Fibroblast of villous mesenchyme (primary cell): ENCODE measurements around the gene UNC5A. TPM values are rescaled to one million over a fixed set of nuclear protein-coding genes. Genes with fewer than 3 reads are reported as not detected.

ENCODE experiments used
- DNase-seq: peaks from one replicate; pipeline ENCODE4 v3.0.0-alpha.2; 2010; ENCODE audit warnings: low read depth
- H3K4me3 ChIP-seq: 2 replicates; pipeline ENCODE4 v1.5.1; 2011; ENCODE audit warnings: low read depth, mild to moderate bottlenecking, low read length
- total RNA-seq: library from RNA; depleted of rRNA; stranded (reverse); fragments of >200 nt; gene quantifications from 2 replicates; pipeline ENCODE4 v1.2.3, GENCODE V29; 2012
- TF ChIP-seq, protein P1 (sequence below): IDR thresholded peaks from 2 replicates; pipeline ENCODE4 v1.5.1; 2012; ENCODE audit warnings: low read depth, mild to moderate bottlenecking, low read length; ENCODE audit not compliant: insufficient read depth

UNC5A gene
- total RNA-seq, 1 donor = not detected

DNA sequence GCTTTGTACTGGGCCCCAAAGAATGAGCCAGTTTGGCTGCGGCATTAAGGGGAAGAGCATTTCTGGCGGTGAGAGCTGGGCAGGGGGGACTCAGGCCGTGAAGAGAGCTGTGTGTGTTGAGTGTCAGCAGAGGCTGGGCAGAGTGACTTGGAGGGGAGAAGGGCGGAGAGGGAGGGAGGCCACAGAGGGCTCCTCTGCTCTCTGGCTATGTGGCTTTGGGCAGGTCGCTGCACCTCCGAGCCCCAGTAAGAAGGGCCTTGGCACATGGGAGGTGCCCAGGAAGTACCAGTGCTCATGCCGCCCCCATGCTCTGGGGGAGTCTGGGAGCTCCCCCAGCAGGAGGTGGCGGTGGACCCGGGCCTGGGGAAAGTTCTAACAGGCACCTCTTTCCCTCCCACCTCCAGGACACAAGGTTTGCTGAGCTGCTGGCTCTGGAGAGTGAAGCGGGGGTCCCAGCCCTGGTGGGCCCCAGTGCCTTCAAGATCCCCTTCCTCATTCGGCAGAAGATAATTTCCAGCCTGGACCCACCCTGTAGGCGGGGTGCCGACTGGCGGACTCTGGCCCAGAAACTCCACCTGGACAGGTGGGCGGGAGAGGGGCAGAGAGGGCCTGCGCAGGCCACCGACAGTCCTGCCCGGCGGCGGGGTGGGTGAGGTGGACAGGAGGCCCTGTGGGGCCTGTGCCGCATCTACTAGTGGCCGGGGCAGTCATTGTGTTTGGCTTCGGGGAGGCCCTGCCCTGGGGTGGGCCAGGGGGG, 68.7 kb downstream of the UNC5A start:
- no peak overlapping the region for H3K4me3 ChIP-seq
- DNase-seq = no peak
- TF ChIP-seq, protein P1, sequence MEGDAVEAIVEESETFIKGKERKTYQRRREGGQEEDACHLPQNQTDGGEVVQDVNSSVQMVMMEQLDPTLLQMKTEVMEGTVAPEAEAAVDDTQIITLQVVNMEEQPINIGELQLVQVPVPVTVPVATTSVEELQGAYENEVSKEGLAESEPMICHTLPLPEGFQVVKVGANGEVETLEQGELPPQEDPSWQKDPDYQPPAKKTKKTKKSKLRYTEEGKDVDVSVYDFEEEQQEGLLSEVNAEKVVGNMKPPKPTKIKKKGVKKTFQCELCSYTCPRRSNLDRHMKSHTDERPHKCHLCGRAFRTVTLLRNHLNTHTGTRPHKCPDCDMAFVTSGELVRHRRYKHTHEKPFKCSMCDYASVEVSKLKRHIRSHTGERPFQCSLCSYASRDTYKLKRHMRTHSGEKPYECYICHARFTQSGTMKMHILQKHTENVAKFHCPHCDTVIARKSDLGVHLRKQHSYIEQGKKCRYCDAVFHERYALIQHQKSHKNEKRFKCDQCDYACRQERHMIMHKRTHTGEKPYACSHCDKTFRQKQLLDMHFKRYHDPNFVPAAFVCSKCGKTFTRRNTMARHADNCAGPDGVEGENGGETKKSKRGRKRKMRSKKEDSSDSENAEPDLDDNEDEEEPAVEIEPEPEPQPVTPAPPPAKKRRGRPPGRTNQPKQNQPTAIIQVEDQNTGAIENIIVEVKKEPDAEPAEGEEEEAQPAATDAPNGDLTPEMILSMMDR = no peak

DNA sequence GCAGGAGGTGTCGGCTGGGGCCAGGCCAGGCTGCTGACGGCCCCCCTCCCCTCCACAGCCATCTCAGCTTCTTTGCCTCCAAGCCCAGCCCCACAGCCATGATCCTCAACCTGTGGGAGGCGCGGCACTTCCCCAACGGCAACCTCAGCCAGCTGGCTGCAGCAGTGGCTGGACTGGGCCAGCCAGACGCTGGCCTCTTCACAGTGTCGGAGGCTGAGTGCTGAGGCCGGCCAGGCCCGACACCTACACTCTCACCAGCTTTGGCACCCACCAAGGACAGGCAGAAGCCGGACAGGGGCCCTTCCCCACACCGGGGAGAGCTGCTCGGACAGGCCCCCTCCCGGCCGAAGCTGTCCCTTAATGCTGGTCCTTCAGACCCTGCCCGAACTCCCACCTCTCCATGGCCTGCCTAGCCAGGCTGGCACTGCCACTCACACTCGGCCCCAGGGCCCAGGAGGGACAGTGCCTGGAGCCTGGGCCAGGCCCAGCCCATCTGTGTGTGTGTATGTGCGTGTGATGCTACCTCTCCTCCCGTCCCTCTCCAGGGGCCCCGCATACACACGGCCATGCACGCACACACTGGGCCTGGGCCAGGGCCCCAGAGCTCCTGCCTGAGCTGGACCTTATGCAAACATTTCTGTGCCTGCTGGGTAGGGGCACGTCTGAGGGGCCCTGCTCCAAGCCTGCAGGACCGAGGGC, 69.5 kb downstream of the UNC5A start:
- DNase-seq = no peak
- TF ChIP-seq, protein P1 = no peak
- H3K4me3 ChIP-seq = no peak overlapping the region

DNA sequence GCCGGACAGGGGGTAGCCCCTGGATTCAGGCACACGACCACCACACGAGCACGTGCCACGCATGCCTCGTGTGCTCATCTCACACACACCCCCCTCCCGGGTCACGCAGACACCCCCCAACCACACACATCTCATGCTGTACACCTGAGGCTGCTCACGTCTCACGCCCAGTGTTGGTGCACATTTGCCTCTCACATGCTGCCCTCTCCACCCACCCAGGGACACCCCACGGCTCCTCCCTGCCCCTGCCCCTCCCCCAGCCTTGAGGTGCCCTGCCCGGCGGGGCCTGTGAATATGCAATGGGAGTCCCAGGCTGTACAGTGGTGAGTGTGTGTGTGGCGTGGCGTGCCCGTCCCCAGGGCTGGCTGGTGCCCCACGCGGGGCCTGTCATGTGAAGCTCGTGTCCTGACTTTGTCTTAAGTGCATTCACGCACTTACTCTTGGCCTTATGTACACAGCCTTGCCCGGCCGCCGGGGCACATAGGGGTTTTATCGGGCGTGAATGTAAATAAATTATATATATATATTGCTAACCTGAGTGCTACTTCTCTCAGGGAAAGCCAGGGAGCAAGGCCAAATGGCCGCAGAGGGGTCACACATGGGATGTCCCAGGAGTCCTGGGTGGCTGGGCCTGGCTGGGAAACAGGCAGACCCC, 70.1 kb downstream of the UNC5A start:
- no peak for DNase-seq
- no peak overlapping the region for H3K4me3 ChIP-seq

DNA sequence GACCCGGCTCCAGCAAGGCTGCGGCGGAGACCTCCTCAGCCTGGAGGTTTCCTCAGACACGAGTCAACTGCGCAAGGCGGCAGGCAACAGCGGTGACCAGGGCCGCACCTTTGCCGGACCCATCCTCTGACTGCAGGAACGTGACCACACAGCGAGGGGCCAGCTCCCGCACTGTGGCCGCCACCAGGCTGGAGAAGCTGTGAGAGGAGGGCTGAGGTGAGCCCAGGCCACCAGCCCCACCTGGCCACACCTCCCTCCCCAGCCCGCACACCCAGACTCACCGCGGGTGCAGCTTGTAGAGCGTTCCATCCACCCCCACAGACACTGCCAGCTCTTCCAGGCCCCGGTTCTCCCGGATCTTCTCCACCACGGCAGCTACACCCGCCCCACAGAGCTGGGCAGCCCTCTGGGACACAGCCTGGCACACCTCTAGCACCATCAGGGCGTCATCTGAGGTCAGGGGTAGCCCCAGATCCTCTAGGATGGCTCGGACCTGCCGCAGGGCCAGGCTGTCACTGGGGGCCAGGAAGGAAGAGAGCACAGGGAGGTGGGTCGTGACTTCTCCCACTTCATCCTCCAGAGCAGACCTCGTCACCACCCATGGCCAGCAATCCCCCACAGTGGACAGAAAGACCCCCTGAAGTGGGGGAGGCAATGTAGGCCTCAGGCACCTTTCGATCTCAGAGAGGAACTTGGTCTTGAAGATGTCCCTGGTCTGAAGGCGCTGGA, 70.8 kb downstream of the UNC5A start:
- DNase-seq = no peak
- TF ChIP-seq, protein P1 = no peak
- H3K4me3 ChIP-seq = no peak overlapping the region

More for the DNA sequence above, 70.1 kb downstream of the UNC5A start:
- TF ChIP-seq, protein P1 = no peak

DNA sequence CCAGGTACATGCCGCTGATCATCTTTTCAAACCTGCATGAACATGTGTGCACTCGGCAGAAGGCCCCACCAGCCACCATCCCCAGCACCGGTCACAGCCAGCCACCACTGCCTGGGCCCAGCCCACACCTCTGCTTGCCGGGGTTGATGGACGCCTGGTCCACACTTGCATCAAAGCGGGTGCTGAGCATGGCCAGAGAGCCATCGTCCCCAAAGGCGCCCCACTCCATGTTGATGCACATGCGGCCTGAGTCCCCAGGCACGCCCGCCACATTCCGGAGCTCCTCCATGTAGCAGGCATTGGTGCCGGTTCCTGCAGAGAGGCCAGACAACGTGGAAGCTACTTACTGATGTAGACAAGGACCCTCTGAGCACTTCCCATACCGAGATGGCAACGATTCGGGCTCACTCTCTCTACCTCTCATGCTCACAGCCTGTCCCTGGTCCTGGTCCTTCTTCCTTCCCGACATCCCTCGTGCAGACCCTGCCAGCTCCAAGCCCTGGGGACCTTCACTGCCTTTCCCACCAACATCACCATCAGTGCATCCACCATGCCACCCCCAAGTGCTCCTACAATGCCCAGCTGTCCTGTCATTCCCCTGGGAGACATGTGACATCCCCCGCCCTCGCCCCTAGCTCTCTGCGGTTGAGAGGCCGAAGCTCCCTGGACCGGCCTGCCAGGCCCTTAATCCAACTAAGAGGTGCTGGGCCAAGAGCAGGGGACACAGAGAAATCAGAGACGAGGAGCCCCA, 71.6 kb downstream of the UNC5A start:
- TF ChIP-seq, protein P1 = no peak
- no peak for DNase-seq
- H3K4me3 ChIP-seq = no peak overlapping the region

DNA sequence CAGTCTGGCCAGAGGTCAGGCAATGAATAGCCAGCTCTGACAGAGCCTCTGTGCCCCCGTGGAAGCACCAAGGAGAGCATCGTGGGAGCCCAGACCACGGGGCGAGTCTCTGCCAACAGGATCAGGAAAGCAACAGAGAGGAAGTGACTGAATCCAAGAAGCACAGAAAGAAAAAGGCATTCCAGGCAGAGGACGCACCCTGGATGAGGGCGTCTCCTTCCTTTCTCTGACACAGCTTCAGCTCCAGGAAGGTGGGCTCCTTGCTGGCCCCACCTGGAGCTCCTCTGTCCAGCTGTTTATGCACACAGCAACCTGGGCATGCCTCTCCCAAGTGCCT, 72.2 kb downstream of the UNC5A start:
- DNase-seq = no peak
- H3K4me3 ChIP-seq = no peak overlapping the region
- TF ChIP-seq, protein P1 = no peak
